GM23338 (cell line): Measurements from ENCODE around the gene LST1. TPM values are rescaled to one million over a fixed set of nuclear protein-coding genes. Genes with fewer than 3 reads are reported as not detected.
A peak's percentile ranks its signal among the peaks of the same experiment; 100 is the strongest.

Source experiments
- ATAC-seq: fragments of 200-7000 bp; cut with Tn5 transposase; 3 replicates; pipeline ENCODE4 v1.9.1; 2020
- DNase-seq: peaks from one replicate; pipeline ENCODE4 v3.0.0-alpha.2; 2015; ENCODE audit warnings: low spot score
- H2AFZ ChIP-seq: fragments of 200-600 bp; sonication (generic); 2 replicates; pipeline ENCODE4 v1.8.0; 2016; ENCODE audit warnings: antibody characterized with exemption, mild to moderate bottlenecking, moderate library complexity
- H3F3A ChIP-seq: fragments of 200-600 bp; sonication (generic); replicated peaks from 2 replicates; pipeline ENCODE4 v1.8.0; 2017; ENCODE audit warnings: antibody characterized with exemption, mixed run types, low read depth
- H3K27ac ChIP-seq: fragments of 200-600 bp; sonication (generic); 2 replicates; pipeline ENCODE4 v1.6.1; 2016; ENCODE audit warnings: low read depth
- H3K27me3 ChIP-seq: fragments of 200-600 bp; sonication (generic); 2 replicates; pipeline ENCODE4 v1.8.0; 2016; ENCODE audit warnings: mild to moderate bottlenecking, mixed run types, moderate library complexity; ENCODE audit not compliant: insufficient read depth
- H3K36me3 ChIP-seq: fragments of 200-600 bp; sonication (generic); 2 replicates; pipeline ENCODE4 v1.8.0; 2016; ENCODE audit warnings: mild to moderate bottlenecking; ENCODE audit not compliant: insufficient read depth
- H3K4me1 ChIP-seq: fragments of 200-600 bp; sonication (generic); 2 replicates; pipeline ENCODE4 v1.8.0; 2016; ENCODE audit warnings: mild to moderate bottlenecking, moderate library complexity; ENCODE audit not compliant: insufficient read depth
- H3K4me2 ChIP-seq: fragments of 200-600 bp; sonication (generic); 2 replicates; pipeline ENCODE4 v1.7.1; 2017; ENCODE audit warnings: mixed run types
- H3K4me3 ChIP-seq: fragments of 200-600 bp; sonication (generic); 2 replicates; pipeline ENCODE4 v1.6.1; 2016; ENCODE audit warnings: mixed run types
- H3K79me2 ChIP-seq: fragments of 200-600 bp; sonication (generic); replicated peaks from 2 replicates; pipeline ENCODE4 v1.8.0; 2017; ENCODE audit warnings: mild to moderate bottlenecking; ENCODE audit not compliant: insufficient read depth
- H3K9me2 ChIP-seq: fragments of 200-600 bp; sonication (generic); 2 replicates; pipeline ENCODE4 v1.8.0; 2017; ENCODE audit not compliant: insufficient read depth
- H4K20me1 ChIP-seq: fragments of 200-600 bp; sonication (generic); replicated peaks from 2 replicates; pipeline ENCODE4 v1.8.0; 2017; ENCODE audit warnings: mild to moderate bottlenecking; ENCODE audit not compliant: insufficient read depth
- H3K27ac Mint-ChIP-seq: 2 replicates; pipeline ENCODE4 v1.8.0; 2020; ENCODE audit warnings: inconsistent platforms, mild to moderate bottlenecking, moderate library complexity, mixed read lengths
- H3K27me3 Mint-ChIP-seq: 3 replicates; pipeline ENCODE4 v1.8.0; 2022; ENCODE audit warnings: low read depth, mild to moderate bottlenecking, moderate library complexity, mixed read lengths, inconsistent platforms; ENCODE audit not compliant: insufficient read depth, poor library complexity
- H3K36me3 Mint-ChIP-seq: 3 replicates; pipeline ENCODE4 v1.8.0; 2021; ENCODE audit warnings: low read depth, mild to moderate bottlenecking, inconsistent platforms, moderate library complexity, mixed read lengths
- H3K4me1 Mint-ChIP-seq: 3 replicates; pipeline ENCODE4 v1.8.0; 2020; ENCODE audit warnings: mild to moderate bottlenecking, inconsistent platforms, mixed read lengths
- H3K4me3 Mint-ChIP-seq: 3 replicates; pipeline ENCODE4 v1.8.0; 2021; ENCODE audit warnings: moderate library complexity, mild to moderate bottlenecking, inconsistent platforms, mixed read lengths
- H3K9me3 Mint-ChIP-seq: 3 replicates; pipeline ENCODE4 v1.8.0; 2020; ENCODE audit warnings: moderate library complexity, mild to moderate bottlenecking, inconsistent platforms, mixed read lengths
- CREB1 ChIP-seq: fragments of 250-450 bp; sonication (Bioruptor Pico); IDR thresholded peaks from 2 replicates; pipeline ENCODE4 v1.5.0; 2020; ENCODE audit warnings: low read depth, mild to moderate bottlenecking, moderate library complexity
- EZH2 ChIP-seq: fragments of 200-600 bp; sonication (generic); IDR thresholded peaks from one replicate; pipeline ENCODE4 v1.8.0; 2017; ENCODE audit warnings: antibody characterized with exemption, mild to moderate bottlenecking, low read depth; ENCODE audit not compliant: unreplicated experiment
- EZH2phosphoT487 ChIP-seq: fragments of 200-600 bp; sonication (generic); IDR thresholded peaks from one replicate; pipeline ENCODE4 v1.8.1; 2018; ENCODE audit warnings: antibody characterized with exemption; ENCODE audit not compliant: unreplicated experiment
- JUNB ChIP-seq: IDR thresholded peaks from one replicate; pipeline ENCODE4 v1.6.1; 2016; ENCODE audit warnings: antibody characterized with exemption; ENCODE audit not compliant: unreplicated experiment
- NANOG ChIP-seq: IDR thresholded peaks from 2 replicates; pipeline ENCODE4 v1.6.1; 2016; ENCODE audit warnings: antibody characterized with exemption, borderline replicate concordance
- POLR2AphosphoS5 ChIP-seq: IDR thresholded peaks from 2 replicates; pipeline ENCODE4 v1.6.1; 2016; ENCODE audit warnings: antibody characterized with exemption, low read depth
- STAT1 ChIP-seq: IDR thresholded peaks from one replicate; pipeline ENCODE4 v1.6.1; 2016; ENCODE audit warnings: antibody characterized with exemption; ENCODE audit not compliant: unreplicated experiment
- ZNF114 ChIP-seq: fragments of 250-450 bp; sonication (Bioruptor Pico); IDR thresholded peaks from 2 replicates; pipeline ENCODE4 v1.5.0; 2020; ENCODE audit warnings: mild to moderate bottlenecking, moderate library complexity
- ZNF331 ChIP-seq: fragments of 250-450 bp; sonication (Bioruptor Pico); IDR thresholded peaks from 2 replicates; pipeline ENCODE4 v1.5.0; 2020; ENCODE audit warnings: low read depth, mild to moderate bottlenecking, moderate library complexity
- ZNF462 ChIP-seq: fragments of 250-450 bp; sonication (Bioruptor Pico); IDR thresholded peaks from 2 replicates; pipeline ENCODE4 v1.5.0; 2020; ENCODE audit warnings: mild to moderate bottlenecking, moderate library complexity
- polyA plus RNA-seq: library from polyadenylated mRNA; unstranded; fragments of >200 nt; fragmentation: Nextera tagmentation; extraction: Ambion mirVana; gene quantifications from 2 replicates; pipeline ENCODE4 v1.2.1, GENCODE V29; 2016
- total RNA-seq: library from RNA; depleted of rRNA; stranded (reverse); fragments of >200 nt; shearing (Covaris generic); gene quantifications from 2 replicates; pipeline ENCODE4 v1.2.3, GENCODE V29; 2014
- TF ChIP-seq, protein P1 (sequence below): IDR thresholded peaks from 2 replicates; pipeline ENCODE4 v1.6.1; 2016; ENCODE audit warnings: antibody characterized with exemption
- TF ChIP-seq, protein P2 (sequence below): IDR thresholded peaks from one replicate; pipeline ENCODE4 v1.6.1; 2018; ENCODE audit warnings: antibody characterized with exemption; ENCODE audit not compliant: unreplicated experiment
- TF ChIP-seq, protein P3 (sequence below), 2 experiments: fragments of 200-600 bp in 1 of 2; sonication (generic) in 1 of 2; conservative IDR thresholded peaks; 2 replicates each; pipeline versions ENCODE4 v1.5.1 to v1.6.1; 2016 to 2017; ENCODE audit warnings: antibody characterized with exemption in 2 of 2, low read depth in 2 of 2, mild to moderate bottlenecking in 2 of 2, moderate library complexity in 1 of 2

Gene LST1
- total and polyA plus RNA-seq, 2 experiments from 2014 or later, result 0.37 TPM; not detected in 1

DNA sequence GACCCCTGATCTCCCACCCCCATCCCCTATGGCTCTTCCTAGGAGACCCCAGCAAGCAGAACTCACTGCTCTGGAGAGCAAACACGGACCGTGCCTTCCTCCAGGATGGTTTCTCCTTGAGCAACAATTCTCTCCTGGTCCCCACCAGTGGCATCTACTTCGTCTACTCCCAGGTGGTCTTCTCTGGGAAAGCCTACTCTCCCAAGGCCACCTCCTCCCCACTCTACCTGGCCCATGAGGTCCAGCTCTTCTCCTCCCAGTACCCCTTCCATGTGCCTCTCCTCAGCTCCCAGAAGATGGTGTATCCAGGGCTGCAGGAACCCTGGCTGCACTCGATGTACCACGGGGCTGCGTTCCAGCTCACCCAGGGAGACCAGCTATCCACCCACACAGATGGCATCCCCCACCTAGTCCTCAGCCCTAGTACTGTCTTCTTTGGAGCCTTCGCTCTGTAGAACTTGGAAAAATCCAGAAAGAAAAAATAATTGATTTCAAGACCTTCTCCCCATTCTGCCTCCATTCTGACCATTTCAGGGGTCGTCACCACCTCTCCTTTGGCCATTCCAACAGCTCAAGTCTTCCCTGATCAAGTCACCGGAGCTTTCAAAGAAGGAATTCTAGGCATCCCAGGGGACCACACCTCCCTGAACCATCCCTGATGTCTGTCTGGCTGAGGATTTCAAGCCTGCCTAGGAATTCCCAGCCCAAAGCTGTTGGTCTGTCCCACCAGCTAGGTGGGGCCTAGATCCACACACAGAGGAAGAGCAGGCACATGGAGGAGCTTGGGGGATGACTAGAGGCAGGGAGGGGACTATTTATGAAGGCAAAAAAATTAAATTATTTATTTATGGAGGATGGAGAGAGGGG, 12.6 kb upstream of the LST1 start:
- Histone ChIP-seq H3F3A (no peaks in the 10 kb centered on the region), H3K4me1 (no peaks in the 10 kb centered on the region), H3K79me2 (no peaks in the 10 kb centered on the region), H3K36me3 (no peaks in the 10 kb centered on the region), H3K4me3 (no peak overlapping the region), H3K9me2 (no peaks in the 10 kb centered on the region), H2AFZ (0 out of 2 replicates have a peak overlapping the region, but pooled peaks have one; percentile 47), H4K20me1 (no peaks in the 10 kb centered on the region), H3K27me3 (no peaks in the 10 kb centered on the region), H3K4me2 (no peak overlapping the region), H3K27ac (no peak overlapping the region)
- Mint-ChIP-seq H3K4me3 (no peak overlapping the region; the same call in 2 of the 3 replicates), H3K9me3 (no peaks in the 10 kb centered on the region; the same call in 2 of the 3 replicates), H3K4me1 (peaks cover 11% of the 10 kb centered on the region), H3K27me3 (peaks cover 20% of the 10 kb centered on the region), H3K36me3 (no peaks in the 10 kb centered on the region; the same call in 2 of the 3 replicates), H3K27ac (no peak overlapping the region)
- DNase-seq (no peak), ATAC-seq (no peak)
- TF ChIP-seq, protein P1, sequence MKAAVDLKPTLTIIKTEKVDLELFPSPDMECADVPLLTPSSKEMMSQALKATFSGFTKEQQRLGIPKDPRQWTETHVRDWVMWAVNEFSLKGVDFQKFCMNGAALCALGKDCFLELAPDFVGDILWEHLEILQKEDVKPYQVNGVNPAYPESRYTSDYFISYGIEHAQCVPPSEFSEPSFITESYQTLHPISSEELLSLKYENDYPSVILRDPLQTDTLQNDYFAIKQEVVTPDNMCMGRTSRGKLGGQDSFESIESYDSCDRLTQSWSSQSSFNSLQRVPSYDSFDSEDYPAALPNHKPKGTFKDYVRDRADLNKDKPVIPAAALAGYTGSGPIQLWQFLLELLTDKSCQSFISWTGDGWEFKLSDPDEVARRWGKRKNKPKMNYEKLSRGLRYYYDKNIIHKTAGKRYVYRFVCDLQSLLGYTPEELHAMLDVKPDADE, result no peak
- TF ChIP-seq ZNF114 (CRISPR knock-in tag), result no peak
- no peak for TF ChIP-seq ZNF462 (CRISPR knock-in tag)
- TF ChIP-seq POLR2AphosphoS5, result no peak
- no peak for TF ChIP-seq ZNF331 (CRISPR knock-in tag)
- no peak for TF ChIP-seq EZH2phosphoT487
- TF ChIP-seq STAT1, result no peak
- TF ChIP-seq EZH2, result no peak
- TF ChIP-seq, protein P2, sequence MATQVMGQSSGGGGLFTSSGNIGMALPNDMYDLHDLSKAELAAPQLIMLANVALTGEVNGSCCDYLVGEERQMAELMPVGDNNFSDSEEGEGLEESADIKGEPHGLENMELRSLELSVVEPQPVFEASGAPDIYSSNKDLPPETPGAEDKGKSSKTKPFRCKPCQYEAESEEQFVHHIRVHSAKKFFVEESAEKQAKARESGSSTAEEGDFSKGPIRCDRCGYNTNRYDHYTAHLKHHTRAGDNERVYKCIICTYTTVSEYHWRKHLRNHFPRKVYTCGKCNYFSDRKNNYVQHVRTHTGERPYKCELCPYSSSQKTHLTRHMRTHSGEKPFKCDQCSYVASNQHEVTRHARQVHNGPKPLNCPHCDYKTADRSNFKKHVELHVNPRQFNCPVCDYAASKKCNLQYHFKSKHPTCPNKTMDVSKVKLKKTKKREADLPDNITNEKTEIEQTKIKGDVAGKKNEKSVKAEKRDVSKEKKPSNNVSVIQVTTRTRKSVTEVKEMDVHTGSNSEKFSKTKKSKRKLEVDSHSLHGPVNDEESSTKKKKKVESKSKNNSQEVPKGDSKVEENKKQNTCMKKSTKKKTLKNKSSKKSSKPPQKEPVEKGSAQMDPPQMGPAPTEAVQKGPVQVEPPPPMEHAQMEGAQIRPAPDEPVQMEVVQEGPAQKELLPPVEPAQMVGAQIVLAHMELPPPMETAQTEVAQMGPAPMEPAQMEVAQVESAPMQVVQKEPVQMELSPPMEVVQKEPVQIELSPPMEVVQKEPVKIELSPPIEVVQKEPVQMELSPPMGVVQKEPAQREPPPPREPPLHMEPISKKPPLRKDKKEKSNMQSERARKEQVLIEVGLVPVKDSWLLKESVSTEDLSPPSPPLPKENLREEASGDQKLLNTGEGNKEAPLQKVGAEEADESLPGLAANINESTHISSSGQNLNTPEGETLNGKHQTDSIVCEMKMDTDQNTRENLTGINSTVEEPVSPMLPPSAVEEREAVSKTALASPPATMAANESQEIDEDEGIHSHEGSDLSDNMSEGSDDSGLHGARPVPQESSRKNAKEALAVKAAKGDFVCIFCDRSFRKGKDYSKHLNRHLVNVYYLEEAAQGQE, result no peak
- TF ChIP-seq, protein P3, sequence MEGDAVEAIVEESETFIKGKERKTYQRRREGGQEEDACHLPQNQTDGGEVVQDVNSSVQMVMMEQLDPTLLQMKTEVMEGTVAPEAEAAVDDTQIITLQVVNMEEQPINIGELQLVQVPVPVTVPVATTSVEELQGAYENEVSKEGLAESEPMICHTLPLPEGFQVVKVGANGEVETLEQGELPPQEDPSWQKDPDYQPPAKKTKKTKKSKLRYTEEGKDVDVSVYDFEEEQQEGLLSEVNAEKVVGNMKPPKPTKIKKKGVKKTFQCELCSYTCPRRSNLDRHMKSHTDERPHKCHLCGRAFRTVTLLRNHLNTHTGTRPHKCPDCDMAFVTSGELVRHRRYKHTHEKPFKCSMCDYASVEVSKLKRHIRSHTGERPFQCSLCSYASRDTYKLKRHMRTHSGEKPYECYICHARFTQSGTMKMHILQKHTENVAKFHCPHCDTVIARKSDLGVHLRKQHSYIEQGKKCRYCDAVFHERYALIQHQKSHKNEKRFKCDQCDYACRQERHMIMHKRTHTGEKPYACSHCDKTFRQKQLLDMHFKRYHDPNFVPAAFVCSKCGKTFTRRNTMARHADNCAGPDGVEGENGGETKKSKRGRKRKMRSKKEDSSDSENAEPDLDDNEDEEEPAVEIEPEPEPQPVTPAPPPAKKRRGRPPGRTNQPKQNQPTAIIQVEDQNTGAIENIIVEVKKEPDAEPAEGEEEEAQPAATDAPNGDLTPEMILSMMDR (conservative IDR thresholded peaks at IDR 0.05; ENCODE audit: low read depth in 2 of 2), result no peak
- TF ChIP-seq NANOG, result no peak
- no peak for TF ChIP-seq CREB1
- no peak for TF ChIP-seq JUNB
